IPS-NIHi7 (cell line): ENCODE data around the gene RPF1.
A peak's percentile ranks its signal among the peaks of the same experiment; 100 is the strongest.
"Not testable (repeated sequence)": the region's sequence is repeated elsewhere in the genome, so short reads cannot be mapped to it uniquely, and the experiment has no call there.

Experiments used
- DNase-seq: peaks from one replicate; pipeline ENCODE4 v3.0.0; 2012; ENCODE audit warnings: mixed read lengths; ENCODE audit errors: extremely low spot score

The RPF1 gene

DNA sequence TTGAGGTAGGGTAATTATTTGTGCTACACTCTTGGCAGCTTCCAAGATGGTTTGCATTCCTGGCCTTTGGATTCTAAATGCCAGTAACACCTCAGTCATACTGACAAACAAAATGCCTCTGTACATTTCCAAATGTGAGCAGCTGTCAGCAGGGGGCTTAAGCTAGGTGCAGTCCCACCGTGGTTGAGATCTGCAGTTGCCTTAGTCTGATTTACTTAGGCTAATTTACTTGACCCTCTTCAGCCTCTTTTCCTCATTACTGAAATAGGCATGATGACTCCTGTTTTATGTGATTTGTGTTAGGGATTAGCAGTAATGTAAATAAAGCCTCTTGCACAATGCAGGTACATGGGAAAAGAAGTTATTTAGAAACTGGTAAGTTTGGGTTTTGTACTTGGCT lies 13.7 kb downstream of the RPF1 start:
- no peak for DNase-seq

DNA sequence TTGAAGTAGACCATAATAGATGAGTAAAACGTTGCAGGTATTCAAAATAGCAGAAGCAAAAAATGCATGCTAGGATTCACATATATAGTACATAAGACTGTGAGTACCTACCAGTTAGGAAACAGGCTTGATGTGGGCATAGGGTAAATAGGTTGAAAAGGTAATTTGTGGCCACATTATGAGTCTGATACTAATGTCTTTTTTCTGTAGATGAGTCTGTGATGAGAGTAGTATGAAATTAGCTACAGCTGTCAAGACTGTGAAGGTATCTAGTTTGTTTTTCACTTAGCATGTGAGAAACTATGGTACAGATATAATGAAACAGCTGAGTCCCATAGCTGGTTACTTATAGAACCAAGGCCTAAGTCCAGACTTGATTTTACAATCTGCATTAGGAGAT lies 14.7 kb downstream of the RPF1 start:
- no peak for DNase-seq

DNA sequence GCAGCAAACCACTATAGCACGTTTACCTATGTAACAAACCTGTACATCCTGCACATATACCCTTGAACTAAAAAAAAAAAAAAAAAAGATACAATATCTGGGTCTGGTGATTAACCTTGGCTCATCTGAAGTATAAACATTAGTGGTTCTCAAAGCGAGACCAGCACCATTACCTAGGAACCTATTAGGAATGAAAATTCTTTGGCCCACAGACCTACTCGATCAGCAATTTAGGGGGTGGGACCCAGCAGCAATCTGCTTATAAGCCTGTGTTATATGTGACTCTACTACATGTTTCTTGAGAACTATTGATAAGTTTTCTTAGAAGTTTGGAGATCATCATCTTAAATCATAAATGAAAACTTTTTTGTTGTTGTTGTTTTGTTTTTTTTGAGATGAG lies 17.4 kb downstream of the RPF1 start:
- no peak for DNase-seq

DNA sequence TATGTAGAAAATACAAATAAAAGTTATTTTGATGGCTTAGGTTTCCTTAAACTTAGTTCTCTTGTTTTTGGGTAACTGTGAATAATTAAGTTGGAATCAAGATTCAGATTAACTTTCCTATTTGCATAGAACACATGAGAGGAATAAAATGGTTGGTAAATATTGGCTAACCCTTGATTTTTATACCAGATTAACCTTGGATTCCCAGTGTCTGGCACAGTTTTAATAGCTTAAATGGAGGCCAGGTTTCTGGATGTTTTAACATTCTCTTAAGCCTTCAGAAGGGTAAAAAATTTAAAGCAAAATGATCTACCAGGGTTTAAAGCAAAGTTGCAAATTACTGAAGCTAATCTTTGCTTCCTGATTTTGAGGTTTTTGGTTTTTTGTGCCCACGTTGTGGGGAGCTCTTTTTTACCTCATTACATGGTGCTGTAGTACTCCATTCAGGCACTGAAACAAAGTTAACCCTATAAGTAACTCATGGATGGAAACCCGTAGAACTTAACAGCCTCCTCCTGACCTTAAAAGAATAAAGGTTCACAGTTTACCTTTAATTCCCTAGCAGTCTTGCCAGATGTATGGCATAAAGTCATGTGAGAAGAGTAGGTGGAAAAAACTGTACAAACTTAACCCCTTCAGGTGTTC lies 18.7 kb downstream of the RPF1 start:
- DNase-seq = no peak

DNA sequence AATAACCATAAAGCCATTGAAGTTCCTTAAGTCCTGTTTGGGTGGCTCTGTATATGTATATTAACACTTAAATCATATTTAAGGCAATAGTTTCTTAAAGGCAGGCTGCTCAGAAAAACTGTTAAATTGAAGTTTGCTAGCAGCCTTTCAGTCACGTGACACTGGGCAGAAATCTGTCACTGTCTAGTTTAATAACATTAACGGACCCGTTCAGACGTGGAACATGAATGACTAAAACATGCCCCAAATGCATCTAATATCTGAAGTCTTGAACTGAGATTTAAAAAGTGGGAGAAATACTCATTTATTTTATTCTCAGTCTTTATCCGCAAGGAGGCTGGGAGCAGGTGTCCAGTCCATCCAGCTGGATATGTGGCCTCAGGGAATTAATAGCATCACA lies 23.9 kb downstream of the RPF1 start:
- no peak for DNase-seq

DNA sequence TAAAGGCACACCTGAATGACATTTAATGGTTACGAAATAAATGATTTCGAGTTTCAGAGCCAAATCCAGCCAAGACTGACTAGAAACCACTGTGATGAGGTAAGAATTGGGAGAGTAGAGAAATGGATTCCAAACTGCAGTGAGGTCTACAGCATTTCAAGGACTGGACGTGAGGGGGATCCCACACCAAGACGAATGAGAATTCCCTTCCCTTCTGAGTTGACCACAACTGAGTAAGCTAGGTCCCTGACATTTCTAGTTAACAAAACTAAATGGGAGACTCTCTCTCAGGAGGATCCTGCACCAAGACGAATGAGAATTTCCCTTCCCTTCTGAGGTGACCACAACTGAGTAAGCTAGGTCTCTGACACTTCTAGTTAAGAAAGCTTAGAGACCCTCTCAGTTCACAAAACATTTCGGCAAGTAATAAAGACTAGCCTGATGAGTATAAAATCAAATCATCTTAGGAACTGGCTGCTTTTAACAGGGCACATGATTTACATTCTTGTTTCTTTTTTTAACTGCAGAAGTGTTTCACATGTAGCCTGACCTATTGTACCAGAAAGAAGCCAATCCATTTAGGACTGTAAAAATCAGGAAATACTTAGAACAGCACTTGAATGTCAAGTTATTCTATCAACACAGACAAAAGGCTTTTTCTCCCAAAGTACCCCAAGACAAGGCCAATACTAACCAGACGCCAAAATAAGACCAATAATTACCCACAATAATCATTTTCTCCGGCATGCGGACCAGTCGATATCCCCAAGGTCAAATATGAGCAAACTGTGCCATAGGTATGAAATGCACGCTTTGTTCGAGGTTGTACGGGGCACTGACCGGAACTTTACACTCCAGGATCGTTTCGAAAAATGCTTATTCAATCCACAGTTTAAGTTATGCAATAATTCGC lies 25.8 kb downstream of the RPF1 start:
- DNase-seq = no peak

DNA sequence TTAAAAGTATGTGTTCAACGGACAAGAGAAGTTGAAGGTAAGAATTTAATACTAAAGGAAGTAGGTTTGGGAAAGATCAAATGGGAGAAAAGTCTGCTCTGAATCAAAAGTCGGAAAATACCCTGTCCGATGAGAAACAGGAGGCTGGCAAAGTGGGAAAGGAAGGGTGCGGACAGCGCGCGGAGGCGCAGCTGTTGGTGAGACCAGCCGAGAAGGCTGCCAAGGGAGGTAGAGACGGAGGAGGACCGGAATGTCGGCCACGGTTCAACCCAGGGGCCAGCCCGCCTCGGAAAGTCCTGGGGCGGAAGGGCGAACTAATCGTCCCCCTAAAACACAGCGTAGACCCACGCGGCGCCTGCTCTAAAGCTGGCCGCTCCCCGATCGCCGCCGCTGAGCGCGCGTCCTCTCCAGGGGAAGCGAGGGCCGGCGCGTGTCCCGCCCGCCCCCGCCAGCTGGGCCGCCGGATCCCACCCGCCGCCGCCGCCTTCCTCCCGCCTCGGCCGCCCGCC lies 26.5 kb downstream of the RPF1 start:
- DNase-seq = peak; percentile 76

DNA sequence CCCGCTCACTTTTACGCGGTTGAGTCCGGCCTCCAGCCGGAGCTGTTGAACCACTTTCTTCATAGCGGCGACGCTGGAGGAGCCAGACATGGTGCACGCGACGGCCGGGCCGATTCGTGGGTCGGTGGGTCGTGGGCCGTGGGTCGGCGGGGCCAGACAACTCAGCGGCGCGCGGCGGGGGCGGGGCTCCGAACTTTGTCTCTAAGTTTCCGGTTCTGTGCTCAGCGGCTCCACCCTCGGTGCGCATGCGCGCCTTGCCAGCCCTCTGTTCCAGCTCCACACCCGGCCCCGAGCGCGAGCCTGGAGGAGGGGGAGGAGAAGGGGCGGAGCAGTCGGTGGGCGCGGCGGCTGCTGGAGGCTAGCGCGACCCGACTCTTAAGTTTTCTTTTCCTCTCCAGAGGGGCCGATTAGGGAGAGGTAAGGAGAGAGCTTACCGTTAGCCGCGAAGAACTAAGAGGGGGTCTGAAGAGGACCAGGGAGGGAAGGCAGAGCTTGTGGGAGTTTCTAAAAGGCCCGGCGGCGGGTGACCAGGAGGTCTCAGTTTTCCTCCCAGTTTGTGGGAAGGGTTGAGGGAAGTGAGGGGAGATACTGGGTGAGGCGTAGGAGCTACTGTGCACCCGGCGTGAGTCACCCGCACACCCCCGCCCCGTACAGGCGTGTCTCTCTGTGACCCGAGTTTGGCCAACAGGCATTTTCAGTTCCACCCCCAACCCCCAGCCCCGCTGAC lies 27.1 kb downstream of the RPF1 start, which contains the start of the genes GNG5 and SPATA1:
Gene GNG5 (minus strand): TSS at position 580 of the 727 bp plus-strand sequence. CDS start 490 bp downstream, at position 90.
Gene SPATA1 (plus strand): TSS at position 385 of the 727 bp plus-strand sequence. CDS start 9,974 bp downstream, outside the sequence.
- peak; percentile 97 for DNase-seq

DNA sequence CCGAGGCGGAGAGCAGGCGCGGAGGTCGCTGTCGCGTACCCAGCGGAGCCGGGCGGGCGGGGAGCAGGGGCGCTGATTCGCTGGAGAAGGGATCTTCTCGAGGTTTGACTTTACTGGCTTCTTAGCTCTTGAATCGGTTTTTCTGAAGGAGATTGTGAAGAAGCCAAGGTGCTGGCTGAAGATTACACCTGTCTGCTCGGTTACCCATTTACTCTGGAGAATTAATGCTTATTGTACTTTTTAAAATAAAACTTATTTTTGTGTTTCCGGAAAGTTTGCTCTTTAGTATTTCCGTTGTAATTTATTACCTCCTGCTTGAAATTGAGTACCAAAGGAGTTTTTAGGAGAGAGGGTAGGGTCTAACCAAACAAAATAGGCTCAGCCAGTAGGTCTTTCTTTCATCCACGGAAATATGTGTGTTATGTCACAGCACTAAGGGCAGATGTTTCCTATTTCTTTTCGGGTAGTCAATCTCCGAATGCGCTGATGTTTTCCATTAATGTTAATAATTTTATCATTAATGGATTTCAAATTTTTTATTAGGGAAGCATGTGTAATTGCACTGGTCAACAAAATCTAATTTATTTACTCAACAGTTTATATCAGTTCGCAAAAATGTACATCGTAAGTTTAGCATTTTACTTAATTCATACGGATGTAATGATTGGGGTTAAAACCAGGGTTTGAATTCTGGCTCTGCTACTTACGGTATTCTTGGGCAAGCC lies 27.8 kb downstream of the RPF1 start:
- no peak for DNase-seq

DNA sequence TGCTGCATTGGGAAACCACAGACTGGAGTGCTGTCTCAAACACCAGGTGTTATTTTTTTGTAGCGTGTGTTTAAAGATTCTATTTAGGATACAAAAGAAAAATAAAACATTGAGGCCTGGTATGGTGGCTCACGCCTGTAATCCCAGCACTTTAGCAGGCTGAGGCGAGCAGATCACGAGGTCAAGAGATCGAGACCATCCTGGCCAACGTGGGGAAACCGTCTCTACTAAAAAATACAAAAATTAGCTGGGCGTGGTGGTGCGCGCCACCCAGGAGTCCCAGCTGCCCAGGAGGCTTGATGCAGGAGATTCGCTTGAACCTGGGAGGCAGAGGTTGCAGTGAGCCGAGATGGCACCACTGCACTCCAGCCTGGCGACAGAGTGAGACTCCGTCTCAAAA lies 28.8 kb downstream of the RPF1 start:
- not testable (repeated sequence) for DNase-seq

DNA sequence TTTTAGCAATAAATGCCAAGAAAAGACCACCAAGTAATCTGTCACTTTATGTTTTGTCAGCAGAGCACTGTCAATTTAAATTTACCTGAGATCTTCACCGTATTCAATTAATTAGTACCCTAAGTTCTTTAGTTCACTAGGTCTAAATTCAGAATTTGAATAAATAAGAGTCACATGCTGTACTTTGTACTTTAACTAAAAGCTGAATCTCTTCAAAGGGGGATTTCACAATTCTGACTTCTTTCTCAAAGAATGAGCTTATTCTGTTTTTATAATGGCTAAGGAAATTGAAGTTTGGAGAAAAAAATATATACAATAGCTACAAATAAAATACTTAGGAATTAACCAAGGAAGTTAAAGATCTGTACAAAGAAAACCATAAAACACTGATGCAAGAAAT lies 29.4 kb downstream of the RPF1 start:
- DNase-seq = no peak

DNA sequence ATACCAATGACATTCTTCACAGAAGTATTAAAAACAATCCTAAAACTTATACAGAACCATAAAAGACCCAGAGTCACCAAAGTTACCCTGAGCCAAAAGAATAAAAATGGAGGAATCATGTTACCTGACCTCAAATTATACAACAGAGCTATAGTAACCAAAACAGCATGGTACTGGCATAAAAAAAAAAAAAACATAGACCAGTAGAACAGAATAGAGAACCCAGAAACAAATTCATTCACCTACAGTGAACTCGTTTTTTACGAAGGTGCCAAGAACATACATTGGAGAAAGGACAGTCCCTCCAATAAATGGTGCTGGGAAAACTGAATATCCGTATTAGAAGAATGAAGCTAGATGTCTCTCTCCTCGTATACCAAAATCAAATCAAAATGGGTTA lies 30.0 kb downstream of the RPF1 start:
- DNase-seq = no peak

DNA sequence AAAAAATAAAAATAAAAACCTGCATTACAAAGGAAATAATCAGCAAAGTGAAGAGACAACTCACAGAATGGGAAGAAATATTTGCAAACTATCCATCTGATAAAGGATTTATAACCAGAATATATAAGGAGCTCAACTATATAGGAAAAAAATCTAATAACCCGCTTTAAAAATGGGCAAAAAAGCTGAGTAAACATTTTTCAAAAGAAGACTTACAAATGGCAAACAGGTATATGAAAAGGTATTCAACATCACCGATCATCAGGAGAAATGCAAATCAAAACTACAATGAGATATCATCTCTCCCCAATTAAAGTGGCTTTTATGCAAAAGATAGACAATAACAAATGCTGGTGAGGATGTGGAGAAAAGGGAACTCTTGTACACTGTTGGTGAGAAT lies 31.1 kb downstream of the RPF1 start:
- no peak for DNase-seq

DNA sequence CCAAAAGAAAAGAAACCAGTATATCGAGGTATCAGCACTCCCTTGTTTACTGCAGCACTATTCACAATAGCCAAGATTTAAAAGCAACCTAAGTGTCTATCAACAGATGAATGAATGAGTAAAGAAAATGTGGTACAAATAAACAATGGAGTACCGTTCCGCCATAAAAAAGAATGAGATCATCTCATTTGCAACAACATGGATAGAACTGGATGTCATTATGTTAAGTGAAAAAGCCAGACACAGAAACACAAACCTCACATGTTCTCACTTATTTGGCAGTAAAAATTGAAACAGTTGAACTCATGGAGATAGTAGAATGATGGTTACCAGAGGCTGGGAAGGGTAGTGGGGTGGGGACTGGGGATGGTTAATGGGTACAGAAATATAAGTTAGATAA lies 31.6 kb downstream of the RPF1 start:
- DNase-seq = no peak

DNA sequence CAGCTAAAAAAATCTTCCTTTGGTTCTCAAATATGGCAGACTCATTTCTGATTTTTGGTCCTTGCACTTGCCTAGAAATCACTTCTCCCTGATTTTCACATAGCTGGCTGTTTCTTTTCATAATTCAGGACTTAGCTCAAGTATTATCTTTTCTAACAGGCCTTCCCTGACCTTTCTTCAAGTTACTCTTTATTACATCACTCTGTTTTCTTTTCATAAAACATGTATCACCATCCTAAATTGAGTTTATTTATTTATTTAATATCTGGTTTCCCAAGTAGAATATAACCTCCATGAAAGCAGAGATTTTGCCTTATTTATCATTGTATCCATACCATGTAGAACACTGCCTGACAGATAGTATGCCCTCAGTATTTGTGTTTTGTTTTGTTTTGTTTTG lies 45.5 kb downstream of the RPF1 start:
- DNase-seq = no peak

DNA sequence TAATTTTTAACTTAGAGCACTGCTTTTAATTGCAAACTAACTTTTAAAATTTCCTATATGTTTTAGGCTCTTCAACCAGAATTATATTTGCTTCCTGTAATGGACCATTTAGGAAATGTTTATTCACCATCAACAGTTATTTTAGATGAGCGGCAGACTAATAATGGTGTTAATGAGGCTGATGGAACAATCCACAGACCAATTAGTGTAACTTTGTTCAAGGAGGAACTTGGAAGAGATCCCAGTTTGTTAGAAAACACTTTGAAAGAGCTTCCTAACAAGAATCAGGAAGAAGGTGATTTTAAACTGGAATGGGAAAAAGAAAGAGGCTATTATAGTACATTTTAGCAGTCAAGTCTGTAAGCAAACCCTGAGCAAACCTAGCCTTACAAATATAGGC lies 46.7 kb downstream of the RPF1 start:
- DNase-seq = no peak

DNA sequence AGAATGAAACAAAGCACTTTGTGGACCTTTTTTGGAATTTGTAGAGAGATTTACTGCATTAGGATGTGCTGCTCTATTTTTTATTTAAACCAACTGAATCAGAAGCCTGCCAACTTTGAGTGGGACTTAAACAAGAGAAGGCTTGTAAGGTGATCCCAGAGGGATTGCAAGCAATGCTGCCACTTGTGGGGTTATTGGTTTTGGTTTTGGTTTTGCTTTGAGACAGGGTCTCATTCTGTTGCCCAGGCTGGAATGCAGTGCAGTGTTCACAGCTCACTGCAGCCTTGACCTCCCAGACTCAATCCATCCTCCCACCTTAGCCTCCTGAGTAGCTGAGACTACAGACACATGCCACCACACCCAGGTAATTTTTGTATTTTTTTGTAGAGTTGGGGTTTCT lies 59.5 kb downstream of the RPF1 start:
- no peak for DNase-seq

DNA sequence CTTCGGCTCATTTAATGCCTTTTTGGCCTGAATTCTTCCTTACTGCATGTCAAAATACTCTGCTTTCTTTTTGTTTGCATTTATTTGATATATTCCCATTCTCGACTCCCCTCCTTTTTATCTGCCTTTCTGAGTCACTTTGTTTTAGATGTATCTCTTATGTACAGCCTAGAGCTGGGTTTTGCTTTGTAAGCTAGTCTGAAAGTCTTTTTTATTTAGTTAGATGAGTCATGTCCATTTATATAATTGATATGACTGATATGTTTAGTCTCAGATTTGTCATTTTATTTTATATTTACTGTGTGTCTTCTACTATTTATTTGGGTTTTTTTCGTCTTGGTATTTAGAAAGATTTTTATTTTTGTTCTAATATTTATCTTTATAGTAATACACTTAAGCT lies 60.9 kb downstream of the RPF1 start:
- DNase-seq = no peak

DNA sequence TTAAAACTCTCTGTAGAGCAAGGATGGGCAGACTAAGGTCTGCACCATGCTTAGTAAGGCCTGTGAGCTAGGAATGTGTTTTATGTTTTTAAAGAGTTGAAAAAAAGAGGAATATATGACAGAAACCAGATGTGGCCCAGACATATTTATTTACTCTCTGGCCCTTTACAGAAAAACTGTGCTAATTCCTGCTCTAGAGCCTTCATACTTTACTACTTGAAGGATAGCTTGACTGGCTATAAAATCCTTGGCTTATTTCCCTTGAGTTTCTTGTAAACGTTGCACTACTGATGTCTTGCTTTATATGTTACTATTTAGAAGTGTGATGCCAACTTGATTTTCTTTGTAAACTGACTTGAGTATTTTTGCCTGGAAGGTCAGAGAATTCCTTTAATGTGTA lies 61.7 kb downstream of the RPF1 start:
- no peak for DNase-seq

DNA sequence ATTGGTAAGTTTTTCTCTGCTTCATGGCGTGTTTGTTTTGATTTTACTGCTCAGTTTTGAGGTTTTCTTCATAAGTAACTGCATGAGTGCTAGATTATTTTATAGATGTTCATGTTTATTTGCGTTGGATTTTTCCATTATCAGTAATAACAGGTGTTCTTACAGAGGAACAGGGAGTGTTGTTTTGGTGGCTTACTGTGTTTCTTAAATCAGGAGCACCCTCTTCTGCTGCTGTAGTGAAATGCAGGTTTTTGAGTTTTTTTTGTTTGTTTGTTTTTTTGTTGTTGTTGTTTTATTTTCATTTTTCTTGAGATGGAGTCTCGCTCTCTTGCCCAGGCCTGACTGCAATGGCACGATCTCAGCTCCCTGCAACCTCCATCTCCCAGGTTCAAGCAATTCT lies 62.6 kb downstream of the RPF1 start:
- DNase-seq = peak; percentile 13
